Measurements from ENCODE around the gene SPOCK1. TPM values are rescaled to one million over a fixed set of nuclear protein-coding genes. Genes with fewer than 3 reads are reported as not detected.
A peak's percentile ranks its signal among the peaks of the same experiment; 100 is the strongest.

SPOCK1 gene
- total and polyA plus RNA-seq, 2 experiments from 2014 or later, result 8.2 to 10.5 TPM

DNA sequence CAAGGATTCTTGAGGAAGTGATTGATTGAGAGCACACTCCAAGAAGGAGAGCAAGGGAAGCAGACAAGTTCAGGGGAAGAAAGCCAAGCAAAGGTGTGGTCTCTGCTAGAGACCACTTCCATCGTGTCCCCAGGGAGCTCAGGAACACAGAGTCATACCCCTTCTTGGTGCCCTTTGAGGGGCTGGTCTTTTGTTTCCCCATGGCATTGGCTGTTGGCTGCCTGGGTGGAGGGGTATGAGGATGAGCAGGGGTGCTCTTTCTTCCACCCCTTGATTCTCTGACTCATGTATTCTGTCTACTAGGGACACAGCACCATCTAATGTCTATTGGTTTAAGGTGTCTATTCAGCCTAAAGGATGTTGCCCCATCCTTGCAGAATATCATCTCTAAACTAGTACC lies 11.5 kb upstream of the SPOCK1 start:
- no peaks in the 10 kb centered on the region for H3K79me2 ChIP-seq (replicated peaks; ENCODE audit: insufficient read depth)
- H3K4me1 ChIP-seq (ENCODE audit: insufficient read depth), result no peaks in the 10 kb centered on the region
- Mint-ChIP-seq H3K27ac (no peak overlapping the region), H3K9me3 (no peaks in the 10 kb centered on the region), H3K4me3 (no peak overlapping the region), H3K36me3 (ENCODE audit: low read depth) (no peaks in the 10 kb centered on the region), H3K27me3 (ENCODE audit: insufficient read depth, low read depth, poor library complexity) (no peaks in the 10 kb centered on the region), H3K4me1 (no peaks in the 10 kb centered on the region)
- H3K36me3 ChIP-seq (ENCODE audit: insufficient read depth), result no peaks in the 10 kb centered on the region
- no peak for DNase-seq (ENCODE audit: low spot score)
- H4K20me1 ChIP-seq (replicated peaks; ENCODE audit: insufficient read depth), result no peaks in the 10 kb centered on the region
- H3K27ac ChIP-seq (ENCODE audit: low read depth), result no peak overlapping the region
- TF ChIP-seq, protein P1, sequence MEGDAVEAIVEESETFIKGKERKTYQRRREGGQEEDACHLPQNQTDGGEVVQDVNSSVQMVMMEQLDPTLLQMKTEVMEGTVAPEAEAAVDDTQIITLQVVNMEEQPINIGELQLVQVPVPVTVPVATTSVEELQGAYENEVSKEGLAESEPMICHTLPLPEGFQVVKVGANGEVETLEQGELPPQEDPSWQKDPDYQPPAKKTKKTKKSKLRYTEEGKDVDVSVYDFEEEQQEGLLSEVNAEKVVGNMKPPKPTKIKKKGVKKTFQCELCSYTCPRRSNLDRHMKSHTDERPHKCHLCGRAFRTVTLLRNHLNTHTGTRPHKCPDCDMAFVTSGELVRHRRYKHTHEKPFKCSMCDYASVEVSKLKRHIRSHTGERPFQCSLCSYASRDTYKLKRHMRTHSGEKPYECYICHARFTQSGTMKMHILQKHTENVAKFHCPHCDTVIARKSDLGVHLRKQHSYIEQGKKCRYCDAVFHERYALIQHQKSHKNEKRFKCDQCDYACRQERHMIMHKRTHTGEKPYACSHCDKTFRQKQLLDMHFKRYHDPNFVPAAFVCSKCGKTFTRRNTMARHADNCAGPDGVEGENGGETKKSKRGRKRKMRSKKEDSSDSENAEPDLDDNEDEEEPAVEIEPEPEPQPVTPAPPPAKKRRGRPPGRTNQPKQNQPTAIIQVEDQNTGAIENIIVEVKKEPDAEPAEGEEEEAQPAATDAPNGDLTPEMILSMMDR (conservative IDR thresholded peaks at IDR 0.05; ENCODE audit: low read depth in 2 of 2), result 0 out of 4 replicates have a peak, but pooled peaks of 1 of the 2 experiments have one; percentile 8
- TF ChIP-seq JUNB (IDR thresholded peaks at IDR 0.05; ENCODE audit: unreplicated experiment), result no peak
- TF ChIP-seq, protein P2, sequence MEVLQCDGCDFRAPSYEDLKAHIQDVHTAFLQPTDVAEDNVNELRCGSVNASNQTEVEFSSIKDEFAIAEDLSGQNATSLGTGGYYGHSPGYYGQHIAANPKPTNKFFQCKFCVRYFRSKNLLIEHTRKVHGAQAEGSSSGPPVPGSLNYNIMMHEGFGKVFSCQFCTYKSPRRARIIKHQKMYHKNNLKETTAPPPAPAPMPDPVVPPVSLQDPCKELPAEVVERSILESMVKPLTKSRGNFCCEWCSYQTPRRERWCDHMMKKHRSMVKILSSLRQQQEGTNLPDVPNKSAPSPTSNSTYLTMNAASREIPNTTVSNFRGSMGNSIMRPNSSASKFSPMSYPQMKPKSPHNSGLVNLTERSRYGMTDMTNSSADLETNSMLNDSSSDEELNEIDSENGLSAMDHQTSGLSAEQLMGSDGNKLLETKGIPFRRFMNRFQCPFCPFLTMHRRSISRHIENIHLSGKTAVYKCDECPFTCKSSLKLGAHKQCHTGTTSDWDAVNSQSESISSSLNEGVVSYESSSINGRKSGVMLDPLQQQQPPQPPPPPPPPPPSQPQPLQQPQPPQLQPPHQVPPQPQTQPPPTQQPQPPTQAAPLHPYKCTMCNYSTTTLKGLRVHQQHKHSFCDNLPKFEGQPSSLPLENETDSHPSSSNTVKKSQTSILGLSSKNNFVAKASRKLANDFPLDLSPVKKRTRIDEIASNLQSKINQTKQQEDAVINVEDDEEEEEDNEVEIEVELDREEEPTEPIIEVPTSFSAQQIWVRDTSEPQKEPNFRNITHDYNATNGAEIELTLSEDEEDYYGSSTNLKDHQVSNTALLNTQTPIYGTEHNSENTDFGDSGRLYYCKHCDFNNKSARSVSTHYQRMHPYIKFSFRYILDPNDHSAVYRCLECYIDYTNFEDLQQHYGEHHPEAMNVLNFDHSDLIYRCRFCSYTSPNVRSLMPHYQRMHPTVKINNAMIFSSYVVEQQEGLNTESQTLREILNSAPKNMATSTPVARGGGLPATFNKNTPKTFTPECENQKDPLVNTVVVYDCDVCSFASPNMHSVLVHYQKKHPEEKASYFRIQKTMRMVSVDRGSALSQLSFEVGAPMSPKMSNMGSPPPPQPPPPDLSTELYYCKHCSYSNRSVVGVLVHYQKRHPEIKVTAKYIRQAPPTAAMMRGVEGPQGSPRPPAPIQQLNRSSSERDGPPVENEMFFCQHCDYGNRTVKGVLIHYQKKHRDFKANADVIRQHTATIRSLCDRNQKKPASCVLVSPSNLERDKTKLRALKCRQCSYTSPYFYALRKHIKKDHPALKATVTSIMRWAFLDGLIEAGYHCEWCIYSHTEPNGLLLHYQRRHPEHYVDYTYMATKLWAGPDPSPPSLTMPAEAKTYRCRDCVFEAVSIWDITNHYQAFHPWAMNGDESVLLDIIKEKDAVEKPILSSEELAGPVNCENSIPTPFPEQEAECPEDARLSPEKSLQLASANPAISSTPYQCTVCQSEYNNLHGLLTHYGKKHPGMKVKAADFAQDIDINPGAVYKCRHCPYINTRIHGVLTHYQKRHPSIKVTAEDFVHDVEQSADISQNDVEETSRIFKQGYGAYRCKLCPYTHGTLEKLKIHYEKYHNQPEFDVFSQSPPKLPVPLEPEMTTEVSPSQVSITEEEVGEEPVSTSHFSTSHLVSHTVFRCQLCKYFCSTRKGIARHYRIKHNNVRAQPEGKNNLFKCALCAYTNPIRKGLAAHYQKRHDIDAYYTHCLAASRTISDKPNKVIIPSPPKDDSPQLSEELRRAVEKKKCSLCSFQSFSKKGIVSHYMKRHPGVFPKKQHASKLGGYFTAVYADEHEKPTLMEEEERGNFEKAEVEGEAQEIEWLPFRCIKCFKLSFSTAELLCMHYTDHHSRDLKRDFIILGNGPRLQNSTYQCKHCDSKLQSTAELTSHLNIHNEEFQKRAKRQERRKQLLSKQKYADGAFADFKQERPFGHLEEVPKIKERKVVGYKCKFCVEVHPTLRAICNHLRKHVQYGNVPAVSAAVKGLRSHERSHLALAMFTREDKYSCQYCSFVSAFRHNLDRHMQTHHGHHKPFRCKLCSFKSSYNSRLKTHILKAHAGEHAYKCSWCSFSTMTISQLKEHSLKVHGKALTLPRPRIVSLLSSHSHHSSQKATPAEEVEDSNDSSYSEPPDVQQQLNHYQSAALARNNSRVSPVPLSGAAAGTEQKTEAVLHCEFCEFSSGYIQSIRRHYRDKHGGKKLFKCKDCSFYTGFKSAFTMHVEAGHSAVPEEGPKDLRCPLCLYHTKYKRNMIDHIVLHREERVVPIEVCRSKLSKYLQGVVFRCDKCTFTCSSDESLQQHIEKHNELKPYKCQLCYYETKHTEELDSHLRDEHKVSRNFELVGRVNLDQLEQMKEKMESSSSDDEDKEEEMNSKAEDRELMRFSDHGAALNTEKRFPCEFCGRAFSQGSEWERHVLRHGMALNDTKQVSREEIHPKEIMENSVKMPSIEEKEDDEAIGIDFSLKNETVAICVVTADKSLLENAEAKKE (CRISPR knock-in tag; IDR thresholded peaks at IDR 0.05), result no peak
- H3K4me2 ChIP-seq, result no peak overlapping the region
- H3K27me3 ChIP-seq (ENCODE audit: insufficient read depth), result no peaks in the 10 kb centered on the region
- H3F3A ChIP-seq (replicated peaks; ENCODE audit: low read depth), result no peaks in the 10 kb centered on the region
- peaks cover 4% of the 10 kb centered on the region; the same call in 1 of the 2 replicates for H3K9me2 ChIP-seq (ENCODE audit: insufficient read depth)
- no peak overlapping the region for H2AFZ ChIP-seq
- no peak overlapping the region for H3K4me3 ChIP-seq
- ATAC-seq, result no peak

DNA sequence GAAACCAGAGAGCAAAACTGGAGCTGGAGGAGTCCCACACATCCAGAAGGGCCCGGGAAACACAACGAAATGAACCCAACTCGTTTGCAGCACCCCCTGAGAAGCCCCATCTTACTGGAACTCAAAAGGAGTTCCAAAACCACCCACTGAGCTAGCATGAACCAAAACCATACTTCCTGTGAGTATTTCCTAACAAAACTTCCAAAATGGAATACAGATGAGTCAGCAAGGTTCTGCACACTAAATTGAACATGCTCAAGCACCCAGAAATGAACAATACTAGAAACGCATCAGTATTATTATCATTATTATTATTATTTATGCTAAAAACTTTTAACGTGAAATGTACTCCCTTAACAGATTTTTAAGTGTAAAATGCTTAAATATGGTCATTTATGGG lies 8.0 kb upstream of the SPOCK1 start:
- Mint-ChIP-seq H3K36me3 (ENCODE audit: low read depth) (no peaks in the 10 kb centered on the region), H3K27ac (no peak overlapping the region), H3K4me3 (no peak overlapping the region), H3K4me1 (no peaks in the 10 kb centered on the region), H3K9me3 (no peaks in the 10 kb centered on the region), H3K27me3 (ENCODE audit: insufficient read depth, low read depth, poor library complexity) (no peaks in the 10 kb centered on the region)
- Histone ChIP-seq H3K27me3 (ENCODE audit: insufficient read depth) (no peaks in the 10 kb centered on the region), H4K20me1 (replicated peaks; ENCODE audit: insufficient read depth) (no peaks in the 10 kb centered on the region), H3K36me3 (ENCODE audit: insufficient read depth) (no peaks in the 10 kb centered on the region), H2AFZ (peak overlapping the region; percentile 63; the same call in 1 of the 2 replicates), H3K4me1 (ENCODE audit: insufficient read depth) (no peaks in the 10 kb centered on the region), H3F3A (replicated peaks; ENCODE audit: low read depth) (no peaks in the 10 kb centered on the region), H3K27ac (ENCODE audit: low read depth) (no peak overlapping the region), H3K79me2 (replicated peaks; ENCODE audit: insufficient read depth) (no peaks in the 10 kb centered on the region), H3K9me2 (ENCODE audit: insufficient read depth) (peaks cover 4% of the 10 kb centered on the region; the same call in 1 of the 2 replicates), H3K4me3 (no peak overlapping the region), H3K4me2 (no peak overlapping the region)
- DNase-seq (ENCODE audit: low spot score), result no peak
- no peak for ATAC-seq
- TF ChIP-seq JUNB (IDR thresholded peaks at IDR 0.05; ENCODE audit: unreplicated experiment), result no peak
- no peak for TF ChIP-seq EZH2 (IDR thresholded peaks at IDR 0.05; ENCODE audit: low read depth, unreplicated experiment)
- no peak for TF ChIP-seq POLR2AphosphoS5 (IDR thresholded peaks at IDR 0.05; ENCODE audit: low read depth)
- no peak for TF ChIP-seq STAT1 (IDR thresholded peaks at IDR 0.05; ENCODE audit: unreplicated experiment)
- no peak for TF ChIP-seq ZNF331 (CRISPR knock-in tag; IDR thresholded peaks at IDR 0.05; ENCODE audit: low read depth)
- TF ChIP-seq, protein P1 (conservative IDR thresholded peaks at IDR 0.05; ENCODE audit: low read depth in 2 of 2), result no peak

Data from GM23338 (cell line).